ENCODE results near the gene TMEM98.
"Not testable (repeated sequence)": the region's sequence is repeated elsewhere in the genome, so short reads cannot be mapped to it uniquely, and the experiment has no call there.

Gene TMEM98

DNA sequence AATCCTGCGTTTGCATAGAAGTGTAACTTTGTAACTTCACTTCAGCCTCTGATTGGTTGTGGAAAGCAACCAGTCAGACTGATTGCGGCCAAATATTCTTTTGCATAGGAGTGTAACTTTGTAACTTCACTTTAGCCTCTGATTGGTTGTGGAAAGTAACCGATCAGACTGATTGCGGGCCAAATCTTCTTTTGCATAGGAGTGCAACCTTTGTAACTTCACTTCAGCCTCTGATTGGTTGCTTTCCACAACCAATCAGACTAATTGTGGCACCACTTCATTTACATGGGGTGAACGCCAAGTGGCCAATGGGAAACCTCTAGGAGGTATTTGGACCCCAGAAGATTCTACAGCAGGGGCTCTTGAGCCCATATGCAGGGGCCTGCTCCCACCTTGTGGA, 1.8 kb upstream of the TMEM98 start:
- DNase-seq (ENCODE audit: low read depth), result no peak
- TF ChIP-seq, protein P1, sequence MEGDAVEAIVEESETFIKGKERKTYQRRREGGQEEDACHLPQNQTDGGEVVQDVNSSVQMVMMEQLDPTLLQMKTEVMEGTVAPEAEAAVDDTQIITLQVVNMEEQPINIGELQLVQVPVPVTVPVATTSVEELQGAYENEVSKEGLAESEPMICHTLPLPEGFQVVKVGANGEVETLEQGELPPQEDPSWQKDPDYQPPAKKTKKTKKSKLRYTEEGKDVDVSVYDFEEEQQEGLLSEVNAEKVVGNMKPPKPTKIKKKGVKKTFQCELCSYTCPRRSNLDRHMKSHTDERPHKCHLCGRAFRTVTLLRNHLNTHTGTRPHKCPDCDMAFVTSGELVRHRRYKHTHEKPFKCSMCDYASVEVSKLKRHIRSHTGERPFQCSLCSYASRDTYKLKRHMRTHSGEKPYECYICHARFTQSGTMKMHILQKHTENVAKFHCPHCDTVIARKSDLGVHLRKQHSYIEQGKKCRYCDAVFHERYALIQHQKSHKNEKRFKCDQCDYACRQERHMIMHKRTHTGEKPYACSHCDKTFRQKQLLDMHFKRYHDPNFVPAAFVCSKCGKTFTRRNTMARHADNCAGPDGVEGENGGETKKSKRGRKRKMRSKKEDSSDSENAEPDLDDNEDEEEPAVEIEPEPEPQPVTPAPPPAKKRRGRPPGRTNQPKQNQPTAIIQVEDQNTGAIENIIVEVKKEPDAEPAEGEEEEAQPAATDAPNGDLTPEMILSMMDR (IDR thresholded peaks at IDR 0.05; ENCODE audit: control insufficient read depth, extremely low read depth, insufficient read depth), result no peak
- no peak overlapping the region for H3K4me3 ChIP-seq (ENCODE audit: low read depth, low read length)

DNA sequence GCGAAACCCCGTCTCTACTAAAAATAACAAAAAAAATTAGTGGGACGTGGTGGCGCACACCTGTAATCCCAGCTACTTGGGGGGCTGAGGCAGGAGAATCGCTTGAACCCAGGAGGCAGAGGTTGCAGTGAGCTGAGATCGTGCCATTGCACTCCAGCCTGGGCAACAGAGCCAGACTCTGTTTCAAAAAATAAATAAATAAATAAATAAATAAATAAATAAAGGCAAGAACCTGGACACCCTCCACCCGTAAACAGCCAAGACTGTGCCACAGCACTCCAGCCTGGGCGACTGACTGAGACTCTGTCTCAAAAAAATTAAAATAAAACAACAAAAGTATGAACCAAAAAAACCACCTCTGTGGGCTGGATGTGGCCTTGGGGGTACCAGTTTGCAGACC, 1.2 kb upstream of the TMEM98 start:
- H3K4me3 ChIP-seq (ENCODE audit: low read depth, low read length); DNase-seq (ENCODE audit: low read depth): not testable (repeated sequence)

GRCh38 chr17:32927201-32927723, 691 bp upstream of the TMEM98 start:
- peak overlapping the region; percentile 49 for H3K4me3 ChIP-seq (ENCODE audit: low read depth, low read length)
- TF ChIP-seq, protein P1 (IDR thresholded peaks at IDR 0.05; ENCODE audit: control insufficient read depth, extremely low read depth, insufficient read depth), result no peak
- no peak for DNase-seq (ENCODE audit: low read depth)

DNA sequence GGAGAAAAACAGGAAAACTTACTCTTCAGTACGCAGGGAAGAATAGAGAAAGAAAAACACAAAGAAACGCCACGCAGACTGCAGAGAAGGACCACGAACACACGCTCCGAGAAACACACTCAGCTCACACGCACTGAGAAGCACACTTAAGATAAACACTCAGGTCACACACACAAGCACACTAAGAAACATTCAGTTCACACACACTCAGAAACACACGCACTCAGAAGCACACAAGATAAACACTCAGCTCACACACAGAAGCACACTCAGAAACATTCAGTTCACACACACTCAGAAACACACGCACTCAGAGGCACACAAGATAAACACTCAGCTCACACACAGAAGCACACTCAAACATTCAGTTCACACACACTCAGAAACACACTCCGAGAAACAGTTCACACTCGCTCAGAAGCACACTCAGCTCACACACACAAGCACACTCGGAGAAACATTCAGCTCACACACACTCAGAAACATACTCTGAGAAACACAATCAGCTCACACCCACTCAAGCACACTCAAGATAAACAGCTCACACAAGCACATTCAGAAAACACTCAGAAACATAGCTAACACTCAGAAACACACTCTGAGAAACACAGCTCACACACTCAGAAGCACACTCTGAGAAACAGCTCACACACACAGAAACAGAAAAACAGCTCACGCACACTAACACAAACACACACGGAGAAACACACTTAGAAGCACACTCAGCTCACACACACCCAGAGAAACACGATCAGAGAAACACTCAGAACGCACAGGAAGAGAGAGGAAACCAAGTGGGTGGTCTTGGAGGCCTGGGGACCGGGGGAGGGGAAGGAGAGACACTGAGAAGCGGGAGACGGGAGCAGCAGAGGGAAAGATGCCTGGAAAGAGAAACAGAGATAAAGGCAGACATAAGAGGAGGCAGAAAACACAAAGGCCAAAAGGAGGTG, 908 bp downstream of the TMEM98 start:
- no peak for DNase-seq (ENCODE audit: low read depth)
- peak overlapping the region; percentile 62 for H3K4me3 ChIP-seq (ENCODE audit: low read depth, low read length)
- TF ChIP-seq, protein P1 (IDR thresholded peaks at IDR 0.05; ENCODE audit: control insufficient read depth, extremely low read depth, insufficient read depth), result no peak

- TF ChIP-seq, protein P1 (IDR thresholded peaks at IDR 0.05; ENCODE audit: control insufficient read depth, extremely low read depth, insufficient read depth), result no peak
These were observed 1.6 kb downstream of the TMEM98 start for GRCh38 chr17:32929588-32929987.

DNA sequence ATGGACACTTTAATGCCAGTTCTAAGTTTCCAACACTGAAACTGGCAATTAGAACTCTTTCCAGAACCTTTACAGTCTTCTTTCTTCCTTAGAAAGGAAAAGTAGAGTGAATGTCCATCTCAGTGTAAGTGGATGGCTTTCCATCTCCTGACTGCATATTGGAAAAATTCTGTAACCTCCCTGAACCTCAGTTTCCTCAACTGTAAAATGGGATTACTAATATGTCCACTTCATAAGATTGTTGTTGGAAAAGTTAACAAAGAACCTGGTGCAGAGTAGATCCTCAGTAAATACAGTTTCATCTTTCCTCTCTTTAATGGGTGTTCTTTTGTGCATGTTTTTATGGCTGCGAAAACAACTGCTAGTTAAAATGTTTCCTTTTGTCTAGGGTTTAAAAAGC, 2.6 kb downstream of the TMEM98 start:
- no peak overlapping the region for H3K4me3 ChIP-seq (ENCODE audit: low read depth, low read length)
- no peak for DNase-seq (ENCODE audit: low read depth)
- TF ChIP-seq, protein P1 (IDR thresholded peaks at IDR 0.05; ENCODE audit: control insufficient read depth, extremely low read depth, insufficient read depth), result no peak

More at GRCh38 chr17:32929588-32929987, 1.6 kb downstream of the TMEM98 start:
- H3K4me3 ChIP-seq (ENCODE audit: low read depth, low read length), result no peak overlapping the region
- DNase-seq (ENCODE audit: low read depth), result no peak

GRCh38 chr17:32931686-32932085, 3.7 kb downstream of the TMEM98 start:
- DNase-seq (ENCODE audit: low read depth), result no peak
- no peak overlapping the region for H3K4me3 ChIP-seq (ENCODE audit: low read depth, low read length)
- TF ChIP-seq, protein P1 (IDR thresholded peaks at IDR 0.05; ENCODE audit: control insufficient read depth, extremely low read depth, insufficient read depth), result no peak
